GM19463 (cell line): ENCODE results near the gene ITGB4.

ENCODE experiments used
- ATAC-seq: cut with Tn5 transposase; IDR thresholded peaks from one replicate; pipeline ENCODE4 v1.9.1; 2021; ENCODE audit warnings: mild to moderate bottlenecking, moderate library complexity; ENCODE audit not compliant: unreplicated experiment

The ITGB4 gene

DNA sequence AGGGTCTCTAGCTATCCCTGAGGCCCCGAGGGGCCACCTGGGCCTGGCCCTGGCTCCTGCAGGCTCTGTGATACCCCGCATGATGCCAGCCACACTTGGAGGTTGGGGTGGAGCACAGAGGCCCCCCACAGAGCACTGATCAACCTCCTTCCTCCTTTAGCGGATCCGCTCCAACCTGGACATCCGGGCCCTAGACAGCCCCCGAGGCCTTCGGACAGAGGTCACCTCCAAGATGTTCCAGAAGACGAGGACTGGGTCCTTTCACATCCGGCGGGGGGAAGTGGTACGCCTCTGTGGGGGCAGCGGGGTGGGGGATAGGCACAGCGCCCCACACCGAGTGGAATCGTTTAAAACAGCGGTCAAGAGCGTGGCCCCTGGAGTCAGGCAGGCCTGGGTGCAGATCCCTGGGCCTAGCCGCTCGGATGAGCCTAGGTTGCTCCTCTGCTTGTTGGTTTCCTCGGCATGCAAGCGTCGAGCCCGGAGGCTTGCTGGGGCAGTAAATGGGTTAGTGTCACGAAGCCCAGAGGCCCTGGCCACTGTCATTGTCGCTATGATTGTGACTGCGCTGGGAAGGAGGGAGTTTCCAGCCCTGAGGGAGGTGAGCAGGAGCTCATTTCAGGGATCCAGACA is 9.9 kb downstream of the ITGB4 start:
- ATAC-seq, result no peak

DNA sequence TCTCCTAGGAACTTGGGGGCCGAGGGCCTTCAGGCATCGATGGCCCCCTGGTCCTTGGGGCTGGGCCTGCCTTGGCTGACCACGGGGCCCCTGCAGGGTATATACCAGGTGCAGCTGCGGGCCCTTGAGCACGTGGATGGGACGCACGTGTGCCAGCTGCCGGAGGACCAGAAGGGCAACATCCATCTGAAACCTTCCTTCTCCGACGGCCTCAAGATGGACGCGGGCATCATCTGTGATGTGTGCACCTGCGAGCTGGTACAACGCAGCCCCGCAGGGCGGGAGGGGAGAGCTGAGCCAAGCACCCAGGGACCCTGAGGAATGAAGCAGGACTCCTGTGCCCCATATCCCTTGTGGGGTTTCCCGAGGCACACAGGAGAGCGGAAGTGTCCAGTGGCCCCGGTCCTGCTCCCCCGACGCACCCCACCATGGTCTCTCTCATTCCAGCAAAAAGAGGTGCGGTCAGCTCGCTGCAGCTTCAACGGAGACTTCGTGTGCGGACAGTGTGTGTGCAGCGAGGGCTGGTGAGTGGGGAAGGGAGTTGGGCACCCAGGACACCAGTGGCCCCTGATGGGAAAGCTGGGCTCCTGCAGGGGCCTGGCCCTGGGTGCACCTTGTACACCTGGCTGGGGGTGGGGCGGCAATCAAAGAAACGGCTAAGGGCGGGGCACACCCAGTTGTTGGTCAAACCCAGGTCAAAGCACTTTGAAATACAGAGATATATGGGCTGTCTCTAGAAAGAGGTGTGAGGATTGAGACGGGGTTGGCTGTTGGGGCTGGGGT is 10.6 kb downstream of the ITGB4 start:
- ATAC-seq, result no peak

DNA sequence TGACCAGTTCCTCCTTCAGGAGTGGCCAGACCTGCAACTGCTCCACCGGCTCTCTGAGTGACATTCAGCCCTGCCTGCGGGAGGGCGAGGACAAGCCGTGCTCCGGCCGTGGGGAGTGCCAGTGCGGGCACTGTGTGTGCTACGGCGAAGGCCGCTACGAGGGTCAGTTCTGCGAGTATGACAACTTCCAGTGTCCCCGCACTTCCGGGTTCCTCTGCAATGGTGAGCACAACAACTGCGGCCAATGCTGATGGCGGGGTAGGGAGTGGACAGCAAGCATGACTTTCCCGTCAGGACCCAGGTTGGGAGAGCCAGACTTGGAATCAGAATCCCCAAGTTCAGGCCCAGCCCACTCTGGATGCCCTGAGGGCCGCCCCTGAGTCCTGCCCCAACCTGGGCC is 12.2 kb downstream of the ITGB4 start:
- ATAC-seq, result no peak

DNA sequence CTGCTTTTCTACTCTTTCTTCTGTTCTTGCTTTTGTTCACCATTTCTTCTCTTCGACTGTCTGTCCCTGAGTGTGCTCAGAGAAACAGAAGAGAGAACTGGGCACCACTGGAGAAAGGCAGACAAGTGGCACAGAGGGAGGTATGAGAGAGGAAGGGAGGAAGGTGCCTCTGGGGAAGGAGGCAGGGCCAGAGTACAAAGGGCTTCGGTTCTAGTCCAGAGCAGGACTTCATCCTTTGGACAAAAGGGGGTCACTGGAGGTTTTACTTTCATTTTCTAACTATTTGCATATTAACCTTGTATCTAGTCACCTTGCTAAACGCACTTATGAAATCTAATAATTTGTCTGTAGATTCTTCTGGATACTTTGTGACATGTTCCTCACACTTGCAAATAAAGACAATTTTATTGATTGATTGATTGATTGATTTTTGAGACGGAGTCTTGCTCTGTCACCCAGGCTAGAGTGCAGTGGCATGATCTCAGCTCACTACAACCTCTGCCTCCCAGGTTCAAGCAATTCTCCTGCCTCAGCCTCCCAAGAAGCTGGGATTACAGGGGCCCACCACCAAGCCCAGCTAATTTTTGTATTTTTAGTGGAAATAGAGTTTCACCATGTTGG is 13.5 kb downstream of the ITGB4 start:
- no peak for ATAC-seq

DNA sequence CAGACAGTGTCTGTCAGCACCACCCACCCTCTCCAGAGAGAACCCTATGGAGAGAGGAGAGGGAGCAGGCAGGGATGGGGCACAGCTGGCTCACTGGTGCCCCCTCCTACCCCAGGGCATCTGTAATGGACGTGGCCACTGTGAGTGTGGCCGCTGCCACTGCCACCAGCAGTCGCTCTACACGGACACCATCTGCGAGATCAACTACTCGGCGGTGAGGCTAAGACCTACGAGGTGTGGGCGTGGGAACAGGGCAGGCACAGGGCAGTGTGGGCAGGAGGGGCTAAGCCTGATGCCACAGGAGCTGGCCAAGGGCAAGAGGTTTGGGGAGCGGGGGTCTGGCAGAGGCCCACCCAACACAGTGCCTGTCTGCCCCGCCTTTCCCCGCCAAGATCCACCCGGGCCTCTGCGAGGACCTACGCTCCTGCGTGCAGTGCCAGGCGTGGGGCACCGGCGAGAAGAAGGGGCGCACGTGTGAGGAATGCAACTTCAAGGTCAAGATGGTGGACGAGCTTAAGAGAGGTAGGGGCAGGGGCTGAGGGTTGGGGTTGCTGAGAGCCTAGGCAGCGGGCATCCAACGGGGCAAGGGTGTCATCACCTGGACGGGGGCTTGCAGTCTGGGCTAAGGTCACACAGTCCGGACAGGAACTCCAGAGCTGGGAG is 15.0 kb downstream of the ITGB4 start:
- ATAC-seq, result no peak

DNA sequence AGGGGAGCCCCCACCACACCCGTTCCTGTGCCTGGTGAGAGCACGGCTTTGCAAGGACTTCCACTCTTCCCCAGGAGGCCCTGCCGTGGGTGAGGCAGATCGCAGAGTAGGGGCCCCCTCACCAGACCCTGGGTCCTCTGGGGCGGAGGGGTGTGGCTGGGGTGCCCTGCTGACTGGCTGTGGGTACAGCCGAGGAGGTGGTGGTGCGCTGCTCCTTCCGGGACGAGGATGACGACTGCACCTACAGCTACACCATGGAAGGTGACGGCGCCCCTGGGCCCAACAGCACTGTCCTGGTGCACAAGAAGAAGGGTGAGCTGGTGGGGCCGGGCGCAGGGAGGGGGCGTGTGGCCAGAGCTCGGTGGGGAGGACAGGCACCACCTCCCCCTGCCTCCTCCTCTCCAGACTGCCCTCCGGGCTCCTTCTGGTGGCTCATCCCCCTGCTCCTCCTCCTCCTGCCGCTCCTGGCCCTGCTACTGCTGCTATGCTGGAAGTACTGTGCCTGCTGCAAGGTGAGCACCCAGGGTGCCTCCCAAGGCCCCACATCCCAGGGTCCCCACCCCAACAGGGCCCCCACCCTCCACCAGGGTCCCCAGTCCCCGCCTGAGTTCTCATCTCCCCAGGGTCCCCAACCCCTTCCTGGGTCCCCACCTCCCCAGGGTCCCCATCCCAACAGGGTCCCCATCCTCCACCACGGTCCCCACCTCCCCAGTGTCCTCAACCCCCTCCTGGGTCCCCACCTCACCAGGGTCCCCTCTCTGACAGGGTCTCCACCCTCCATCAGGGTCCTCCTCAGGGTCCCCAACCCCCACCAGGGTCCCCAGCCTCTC is 16.1 kb downstream of the ITGB4 start:
- no peak for ATAC-seq

DNA sequence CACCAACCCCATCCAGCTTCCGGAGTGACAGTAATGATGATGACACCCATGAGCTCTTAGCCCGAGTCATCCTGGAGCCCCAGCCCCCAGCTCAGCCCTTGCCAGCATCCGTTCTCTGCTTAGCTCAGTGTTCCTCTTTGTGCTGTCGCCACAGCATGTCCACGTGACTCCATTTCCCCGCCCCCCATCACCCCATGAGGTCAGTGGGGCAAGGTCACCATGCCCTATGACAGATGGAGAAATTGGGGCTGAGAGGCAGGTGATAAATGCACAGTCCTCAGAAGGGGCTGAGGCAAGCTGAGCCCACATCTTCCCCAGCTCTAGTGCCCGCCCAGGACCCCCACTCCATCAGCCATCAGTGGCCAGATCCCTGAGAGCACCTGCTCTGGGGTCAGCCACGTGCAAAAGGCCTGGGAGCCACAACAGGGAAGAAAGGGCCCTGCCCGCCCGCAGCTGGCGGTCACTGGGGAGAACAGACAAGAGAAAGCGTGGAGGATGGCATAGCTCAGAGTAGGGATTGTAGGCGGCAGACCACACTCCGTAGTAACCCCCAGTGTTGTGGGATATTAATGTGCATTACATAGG is 17.1 kb downstream of the ITGB4 start:
- no peak for ATAC-seq

DNA sequence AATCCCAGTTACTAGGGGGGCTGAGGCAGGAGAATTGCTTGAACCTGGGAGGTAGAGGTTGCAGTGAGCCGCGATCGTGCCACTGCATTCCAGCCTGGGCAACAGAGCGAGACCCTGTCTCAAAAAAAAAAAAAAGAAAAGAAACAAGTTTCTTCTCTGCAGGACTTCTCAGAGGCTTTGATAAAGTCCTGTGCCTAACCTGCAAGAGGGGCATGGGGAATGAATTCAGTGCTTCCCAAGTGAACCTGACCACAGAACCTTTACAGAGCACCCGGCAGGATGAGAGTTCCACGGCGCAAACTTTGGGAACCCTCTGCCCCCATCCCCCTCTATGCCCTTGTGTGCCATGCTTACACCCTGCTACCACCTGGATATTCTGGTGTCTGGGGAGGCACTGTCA is 17.9 kb downstream of the ITGB4 start:
- no peak for ATAC-seq

DNA sequence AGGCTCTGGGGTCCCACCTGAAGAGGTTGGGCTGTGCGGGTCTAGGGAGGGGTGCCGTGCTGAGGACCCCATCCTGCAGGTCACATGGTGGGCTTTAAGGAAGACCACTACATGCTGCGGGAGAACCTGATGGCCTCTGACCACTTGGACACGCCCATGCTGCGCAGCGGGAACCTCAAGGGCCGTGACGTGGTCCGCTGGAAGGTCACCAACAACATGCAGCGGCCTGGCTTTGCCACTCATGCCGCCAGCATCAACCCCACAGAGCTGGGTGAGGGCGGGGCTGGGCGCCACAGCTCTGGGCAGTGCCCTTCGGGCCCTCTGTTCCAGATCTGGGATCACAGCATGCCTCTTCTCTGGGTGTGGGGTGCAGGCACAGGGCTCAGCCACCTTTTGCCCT is 18.5 kb downstream of the ITGB4 start:
- ATAC-seq, result no peak

DNA sequence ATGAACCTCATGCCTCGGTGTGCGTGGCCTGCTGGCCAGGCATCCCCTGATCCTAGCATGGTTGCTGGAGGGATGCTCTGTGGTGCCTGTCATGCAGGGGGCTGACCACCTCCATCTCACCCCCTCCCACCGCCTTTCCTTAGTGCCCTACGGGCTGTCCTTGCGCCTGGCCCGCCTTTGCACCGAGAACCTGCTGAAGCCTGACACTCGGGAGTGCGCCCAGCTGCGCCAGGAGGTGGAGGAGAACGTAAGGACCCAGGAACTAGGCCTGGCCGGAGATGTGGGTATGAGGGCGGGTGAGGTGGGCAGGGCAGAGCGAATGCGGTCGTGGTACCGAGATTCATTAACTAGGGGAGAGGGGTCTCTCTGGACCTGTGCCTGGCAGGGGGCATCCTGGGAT is 19.0 kb downstream of the ITGB4 start:
- no peak for ATAC-seq

DNA sequence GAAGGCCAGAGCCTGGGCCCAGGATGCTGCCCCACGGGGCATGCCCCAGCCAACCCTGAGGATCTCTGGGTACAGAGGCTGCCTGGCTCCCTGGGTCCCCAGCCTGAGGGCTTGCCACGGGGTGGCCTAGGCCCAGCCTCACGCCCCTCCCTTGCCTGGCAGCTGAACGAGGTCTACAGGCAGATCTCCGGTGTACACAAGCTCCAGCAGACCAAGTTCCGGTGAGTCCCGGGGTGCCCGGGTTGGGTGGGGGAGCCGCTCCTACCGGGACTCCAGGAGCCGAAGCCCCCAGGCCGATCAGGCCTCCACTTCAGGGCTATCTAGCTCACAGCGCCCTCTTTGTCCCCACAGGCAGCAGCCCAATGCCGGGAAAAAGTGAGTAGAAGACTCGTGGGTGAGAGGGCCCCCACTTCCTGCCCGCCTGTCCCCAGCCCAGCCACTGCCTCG is 19.4 kb downstream of the ITGB4 start:
- no peak for ATAC-seq

DNA sequence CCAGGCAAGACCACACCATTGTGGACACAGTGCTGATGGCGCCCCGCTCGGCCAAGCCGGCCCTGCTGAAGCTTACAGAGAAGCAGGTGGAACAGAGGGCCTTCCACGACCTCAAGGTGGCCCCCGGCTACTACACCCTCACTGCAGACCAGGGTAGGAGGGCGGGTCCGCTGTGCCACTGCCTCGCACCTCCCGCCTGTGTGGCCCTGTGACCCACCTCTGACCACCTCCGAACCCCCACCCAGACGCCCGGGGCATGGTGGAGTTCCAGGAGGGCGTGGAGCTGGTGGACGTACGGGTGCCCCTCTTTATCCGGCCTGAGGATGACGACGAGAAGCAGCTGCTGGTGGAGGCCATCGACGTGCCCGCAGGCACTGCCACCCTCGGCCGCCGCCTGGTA is 21.1 kb downstream of the ITGB4 start:
- no peak for ATAC-seq

DNA sequence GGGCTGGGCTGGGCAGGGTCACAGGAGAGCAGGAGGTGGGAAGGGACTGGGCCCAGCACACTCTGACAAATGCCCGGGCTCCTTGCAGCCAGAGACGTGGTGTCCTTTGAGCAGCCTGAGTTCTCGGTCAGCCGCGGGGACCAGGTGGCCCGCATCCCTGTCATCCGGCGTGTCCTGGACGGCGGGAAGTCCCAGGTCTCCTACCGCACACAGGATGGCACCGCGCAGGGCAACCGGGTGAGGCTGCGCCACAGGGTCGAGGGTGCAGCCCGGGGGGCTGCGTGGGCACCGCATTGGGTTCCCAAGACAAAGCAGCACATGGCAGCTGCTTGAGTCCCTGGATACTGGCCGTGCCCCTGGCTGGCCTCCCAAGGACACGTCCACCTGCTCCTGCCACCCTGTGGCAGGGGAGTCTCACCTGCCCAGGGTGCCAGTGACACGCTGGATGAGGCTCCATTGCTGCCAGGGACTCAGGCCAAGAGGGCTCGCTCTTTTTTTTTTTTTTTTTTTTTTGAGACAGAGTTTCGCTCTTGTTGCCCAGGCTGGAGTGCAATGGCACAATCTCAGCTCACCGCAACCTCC is 22.5 kb downstream of the ITGB4 start:
- no peak for ATAC-seq

DNA sequence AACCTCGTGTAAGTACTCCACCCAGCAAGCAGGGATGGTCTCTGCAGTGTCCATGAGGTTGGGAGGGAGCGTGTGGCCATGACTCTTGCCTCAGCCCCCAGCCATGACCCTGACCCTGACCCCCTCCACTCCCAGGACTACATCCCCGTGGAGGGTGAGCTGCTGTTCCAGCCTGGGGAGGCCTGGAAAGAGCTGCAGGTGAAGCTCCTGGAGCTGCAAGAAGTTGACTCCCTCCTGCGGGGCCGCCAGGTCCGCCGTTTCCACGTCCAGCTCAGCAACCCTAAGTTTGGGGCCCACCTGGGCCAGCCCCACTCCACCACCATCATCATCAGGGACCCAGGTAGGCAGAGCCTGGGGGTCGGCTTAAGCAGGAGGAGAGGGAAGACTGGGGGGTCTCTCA is 27.4 kb downstream of the ITGB4 start:
- ATAC-seq, result no peak

DNA sequence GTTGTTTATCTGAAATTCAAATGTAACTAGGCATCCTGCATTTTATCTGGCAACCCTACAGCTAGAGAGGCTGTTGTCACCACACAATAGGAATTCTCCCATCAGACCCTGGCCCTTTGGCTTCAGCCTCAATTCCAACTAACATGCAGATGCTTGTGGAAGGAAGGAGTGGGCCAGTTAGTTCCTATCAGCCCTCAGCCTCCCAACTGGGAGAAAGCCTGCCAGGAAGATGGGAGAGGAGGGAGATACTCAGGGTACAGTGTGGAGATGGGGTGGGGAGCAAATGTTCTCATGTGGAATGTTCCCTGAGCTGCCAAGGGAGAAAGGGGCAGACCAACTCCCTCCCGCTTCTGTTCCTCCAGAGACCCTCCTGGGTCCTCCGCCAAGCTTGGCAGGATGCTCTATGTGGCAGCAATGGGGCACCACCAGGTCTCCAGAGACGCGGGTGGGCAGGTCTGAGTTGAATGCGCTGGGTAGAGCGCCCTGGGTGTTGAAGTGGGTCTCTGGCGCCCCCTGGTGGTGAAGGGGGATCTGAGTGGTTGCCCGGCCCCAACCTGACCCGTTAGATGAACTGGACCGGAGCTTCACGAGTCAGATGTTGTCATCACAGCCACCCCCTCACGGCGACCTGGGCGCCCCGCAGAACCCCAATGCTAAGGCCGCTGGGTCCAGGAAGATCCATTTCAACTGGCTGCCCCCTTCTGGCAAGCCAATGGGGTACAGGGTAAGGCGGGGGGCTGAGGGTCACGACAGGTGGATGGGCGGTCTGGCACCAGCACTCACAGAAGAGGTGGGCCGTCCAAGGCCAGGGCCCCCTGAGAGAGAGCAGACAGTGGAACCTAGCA is 28.5 kb downstream of the ITGB4 start:
- ATAC-seq, result no peak

DNA sequence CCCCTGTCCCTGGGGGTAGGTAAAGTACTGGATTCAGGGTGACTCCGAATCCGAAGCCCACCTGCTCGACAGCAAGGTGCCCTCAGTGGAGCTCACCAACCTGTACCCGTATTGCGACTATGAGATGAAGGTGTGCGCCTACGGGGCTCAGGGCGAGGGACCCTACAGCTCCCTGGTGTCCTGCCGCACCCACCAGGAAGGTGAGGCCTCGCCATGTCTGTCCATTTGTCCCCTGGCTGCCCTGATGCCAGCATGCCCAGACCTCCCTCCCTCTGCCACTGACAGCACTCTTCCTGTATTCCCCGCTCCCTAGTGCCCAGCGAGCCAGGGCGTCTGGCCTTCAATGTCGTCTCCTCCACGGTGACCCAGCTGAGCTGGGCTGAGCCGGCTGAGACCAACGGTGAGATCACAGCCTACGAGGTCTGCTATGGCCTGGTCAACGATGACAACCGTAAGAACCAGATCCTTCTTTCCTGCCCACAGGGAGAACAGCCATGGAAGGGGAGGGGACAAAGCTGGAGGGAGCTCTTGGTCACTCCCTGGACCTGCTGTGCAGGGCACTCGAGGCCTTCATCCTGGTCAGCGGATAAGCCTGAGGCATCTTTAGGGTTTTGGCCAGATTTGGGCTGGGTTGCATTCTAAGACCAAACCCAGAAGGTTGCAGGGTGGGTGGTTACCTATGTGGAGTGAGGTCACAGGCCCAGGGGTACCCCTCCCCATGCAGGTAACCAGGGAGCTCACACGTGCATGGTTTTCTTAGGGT is 29.6 kb downstream of the ITGB4 start:
- no peak for ATAC-seq

DNA sequence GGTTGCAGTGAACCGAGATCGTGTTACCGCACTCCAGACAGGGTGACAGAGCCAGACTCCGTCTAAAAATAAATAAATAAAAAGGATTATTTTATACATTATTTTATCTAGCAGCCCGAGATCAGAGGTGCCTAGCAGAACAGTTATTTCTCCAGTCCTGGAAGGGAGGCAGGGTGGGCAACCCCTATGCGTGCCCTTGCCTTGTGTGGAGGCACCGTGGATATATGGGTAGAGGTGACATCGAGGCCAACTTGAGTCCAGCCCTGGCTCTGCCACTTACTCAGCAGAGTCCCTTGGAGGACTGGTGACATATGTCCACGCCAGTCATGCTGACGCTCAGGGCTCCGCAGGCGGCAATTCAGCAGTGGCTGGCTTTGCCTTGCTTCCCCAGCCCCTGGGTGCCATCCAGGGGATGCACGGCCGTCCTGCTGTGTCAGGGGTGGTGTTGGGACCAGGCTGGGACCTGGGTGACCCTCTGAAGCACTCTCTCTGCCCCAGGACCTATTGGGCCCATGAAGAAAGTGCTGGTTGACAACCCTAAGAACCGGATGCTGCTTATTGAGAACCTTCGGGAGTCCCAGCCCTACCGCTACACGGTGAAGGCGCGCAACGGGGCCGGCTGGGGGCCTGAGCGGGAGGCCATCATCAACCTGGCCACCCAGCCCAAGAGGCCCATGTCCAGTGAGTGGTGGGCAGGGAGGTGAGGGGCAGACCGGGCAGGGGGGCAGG is 30.6 kb downstream of the ITGB4 start:
- ATAC-seq, result no peak

DNA sequence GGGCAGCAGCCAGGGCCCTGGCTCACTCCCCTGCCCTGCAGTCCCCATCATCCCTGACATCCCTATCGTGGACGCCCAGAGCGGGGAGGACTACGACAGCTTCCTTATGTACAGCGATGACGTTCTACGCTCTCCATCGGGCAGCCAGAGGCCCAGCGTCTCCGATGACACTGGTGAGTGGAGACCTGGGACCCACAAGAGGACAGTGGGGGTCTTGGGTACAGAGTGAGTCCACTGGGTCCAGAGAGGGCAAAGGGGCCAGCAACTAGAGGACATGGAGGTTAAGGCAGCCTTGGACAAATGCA is 31.1 kb downstream of the ITGB4 start:
- ATAC-seq, result no peak
